HEK293 (cell line): Measurements from ENCODE around the gene KLHDC7B.

ENCODE experiments used
- BCL11A ChIP-seq: fragments of 450-650 bp; formaldehyde crosslinking; IDR thresholded peaks from 2 replicates; pipeline ENCODE4 v1.5.1; 2016; ENCODE audit warnings: low read depth, missing biosample characterization, missing genetic modification characterization
- BCL11B ChIP-seq: fragments of 450-650 bp; formaldehyde crosslinking; IDR thresholded peaks from 2 replicates; pipeline ENCODE4 v1.5.1; 2016; ENCODE audit warnings: low read depth, missing biosample characterization, missing genetic modification characterization
- GLIS2 ChIP-seq: fragments of 450-650 bp; formaldehyde crosslinking; IDR thresholded peaks from 2 replicates; pipeline ENCODE4 v1.5.1; 2016; ENCODE audit warnings: missing biosample characterization, missing genetic modification characterization
- IKZF3 ChIP-seq: fragments of 450-650 bp; IDR thresholded peaks from 2 replicates; pipeline ENCODE4 v1.5.0; 2018; ENCODE audit warnings: missing biosample characterization, mild to moderate bottlenecking, missing genetic modification characterization, moderate library complexity
- KLF10 ChIP-seq: fragments of 450-650 bp; IDR thresholded peaks from 2 replicates; pipeline ENCODE4 v1.5.1; 2018; ENCODE audit warnings: missing biosample characterization, mild to moderate bottlenecking, missing genetic modification characterization
- KLF9 ChIP-seq: fragments of 450-650 bp; formaldehyde crosslinking; IDR thresholded peaks from 2 replicates; pipeline ENCODE4 v1.5.1; 2016; ENCODE audit warnings: missing biosample characterization, missing genetic modification characterization, low read depth
- SP2 ChIP-seq: fragments of 450-650 bp; formaldehyde crosslinking; IDR thresholded peaks from 2 replicates; pipeline ENCODE4 v1.5.1; 2016; ENCODE audit warnings: missing biosample characterization, missing genetic modification characterization
- ZBTB17 ChIP-seq: fragments of 450-650 bp; formaldehyde crosslinking; IDR thresholded peaks from 2 replicates; pipeline ENCODE4 v1.5.1; 2016; ENCODE audit warnings: missing biosample characterization, missing genetic modification characterization
- ZBTB48 ChIP-seq: fragments of 450-650 bp; formaldehyde crosslinking; IDR thresholded peaks from 2 replicates; pipeline ENCODE4 v1.5.1; 2016; ENCODE audit warnings: missing biosample characterization, missing genetic modification characterization
- ZNF133 ChIP-seq: fragments of 450-650 bp; formaldehyde crosslinking; IDR thresholded peaks from 2 replicates; pipeline ENCODE4 v1.5.1; 2016; ENCODE audit warnings: missing biosample characterization, missing genetic modification characterization
- ZNF324 ChIP-seq: fragments of 450-650 bp; formaldehyde crosslinking; IDR thresholded peaks from 2 replicates; pipeline ENCODE4 v1.5.1; 2016; ENCODE audit warnings: missing biosample characterization, missing genetic modification characterization
- ZNF341 ChIP-seq: fragments of 450-650 bp; formaldehyde crosslinking; IDR thresholded peaks from 2 replicates; pipeline ENCODE4; 2016; ENCODE audit warnings: low read depth, missing biosample characterization, missing genetic modification characterization
- ZNF366 ChIP-seq: fragments of 450-650 bp; formaldehyde crosslinking; conservative IDR thresholded peaks from 2 replicates; pipeline ENCODE4 v1.5.1; 2016; ENCODE audit warnings: missing biosample characterization, missing genetic modification characterization
- ZNF391 ChIP-seq: fragments of 450-650 bp; formaldehyde crosslinking; IDR thresholded peaks from 2 replicates; pipeline ENCODE4 v1.5.1; 2016; ENCODE audit warnings: low read depth, missing biosample characterization, missing genetic modification characterization, borderline replicate concordance
- ZNF560 ChIP-seq: fragments of 450-650 bp; formaldehyde crosslinking; IDR thresholded peaks from 2 replicates; pipeline ENCODE4 v1.5.1; 2017; ENCODE audit warnings: missing biosample characterization, missing genetic modification characterization, borderline replicate concordance
- ZNF561 ChIP-seq: fragments of 450-650 bp; IDR thresholded peaks from 2 replicates; pipeline ENCODE4 v1.5.1; 2018; ENCODE audit warnings: missing biosample characterization, missing genetic modification characterization, borderline replicate concordance
- ZNF610 ChIP-seq: fragments of 450-650 bp; formaldehyde crosslinking; IDR thresholded peaks from 2 replicates; pipeline ENCODE4 v1.5.1; 2016; ENCODE audit warnings: missing biosample characterization, missing genetic modification characterization, borderline replicate concordance
- ZNF658 ChIP-seq: fragments of 450-650 bp; formaldehyde crosslinking; IDR thresholded peaks from 2 replicates; pipeline ENCODE4; 2016; ENCODE audit warnings: missing biosample characterization, missing genetic modification characterization
- ZNF76 ChIP-seq: fragments of 450-650 bp; formaldehyde crosslinking; IDR thresholded peaks from 2 replicates; pipeline ENCODE4; 2016; ENCODE audit warnings: low read depth, missing biosample characterization, missing genetic modification characterization, borderline replicate concordance
- ZNF777 ChIP-seq: fragments of 450-650 bp; formaldehyde crosslinking; IDR thresholded peaks from 2 replicates; pipeline ENCODE4 v1.5.1; 2017; ENCODE audit warnings: missing biosample characterization, missing genetic modification characterization, borderline replicate concordance
- TF ChIP-seq, protein P1 (sequence below): fragments of 450-650 bp; formaldehyde crosslinking; IDR thresholded peaks from 2 replicates; pipeline ENCODE4 v1.5.1; 2016; ENCODE audit warnings: missing biosample characterization, missing genetic modification characterization, borderline replicate concordance
- TF ChIP-seq, protein P2 (sequence below): fragments of 450-650 bp; formaldehyde crosslinking; IDR thresholded peaks from 2 replicates; pipeline ENCODE4 v1.5.1; 2016; ENCODE audit warnings: missing biosample characterization, missing genetic modification characterization
- TF ChIP-seq, protein P3 (sequence below): fragments of 450-650 bp; formaldehyde crosslinking; IDR thresholded peaks from 2 replicates; pipeline ENCODE4 v1.5.1; 2017; ENCODE audit warnings: missing biosample characterization, mild to moderate bottlenecking, missing genetic modification characterization, moderate library complexity
- TF ChIP-seq, protein P4 (sequence below): fragments of 450-650 bp; formaldehyde crosslinking; optimal IDR thresholded peaks from 2 replicates; pipeline ENCODE3; 2016; ENCODE audit warnings: missing biosample characterization, mild to moderate bottlenecking, missing genetic modification characterization

KLHDC7B gene

GRCh38 chr22:50562523-50563412 is 17.1 kb downstream of the KLHDC7B start, which contains the start of gene SYCE3 (continued):
- TF ChIP-seq ZNF391, result no peak
- no peak for TF ChIP-seq ZNF133
- no peak for TF ChIP-seq ZBTB48 (tag by site-specific recombination)
- TF ChIP-seq ZNF658 (tag by site-specific recombination), result no peak
- TF ChIP-seq, protein P1, sequence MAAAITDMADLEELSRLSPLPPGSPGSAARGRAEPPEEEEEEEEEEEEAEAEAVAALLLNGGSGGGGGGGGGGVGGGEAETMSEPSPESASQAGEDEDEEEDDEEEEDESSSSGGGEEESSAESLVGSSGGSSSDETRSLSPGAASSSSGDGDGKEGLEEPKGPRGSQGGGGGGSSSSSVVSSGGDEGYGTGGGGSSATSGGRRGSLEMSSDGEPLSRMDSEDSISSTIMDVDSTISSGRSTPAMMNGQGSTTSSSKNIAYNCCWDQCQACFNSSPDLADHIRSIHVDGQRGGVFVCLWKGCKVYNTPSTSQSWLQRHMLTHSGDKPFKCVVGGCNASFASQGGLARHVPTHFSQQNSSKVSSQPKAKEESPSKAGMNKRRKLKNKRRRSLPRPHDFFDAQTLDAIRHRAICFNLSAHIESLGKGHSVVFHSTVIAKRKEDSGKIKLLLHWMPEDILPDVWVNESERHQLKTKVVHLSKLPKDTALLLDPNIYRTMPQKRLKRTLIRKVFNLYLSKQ (tag by site-specific recombination), result no peak
- TF ChIP-seq ZNF560 (tag by site-specific recombination), result no peak
- TF ChIP-seq ZNF324 (tag by site-specific recombination), result peak; percentile 61; the same call in 1 of the 2 replicates
- peak; percentile 96 for TF ChIP-seq SP2 (tag by site-specific recombination)
- peak; percentile 98 for TF ChIP-seq GLIS2 (tag by site-specific recombination)
- peak; percentile 73; the same call in 1 of the 2 replicates for TF ChIP-seq BCL11B (tag by site-specific recombination)
- TF ChIP-seq KLF10 (tag by site-specific recombination), result no peak; the same call in 1 of the 2 replicates
- TF ChIP-seq ZNF777 (tag by site-specific recombination), result no peak
- TF ChIP-seq BCL11A (tag by site-specific recombination), result peak; percentile 57; the same call in 1 of the 2 replicates
- TF ChIP-seq, protein P2, sequence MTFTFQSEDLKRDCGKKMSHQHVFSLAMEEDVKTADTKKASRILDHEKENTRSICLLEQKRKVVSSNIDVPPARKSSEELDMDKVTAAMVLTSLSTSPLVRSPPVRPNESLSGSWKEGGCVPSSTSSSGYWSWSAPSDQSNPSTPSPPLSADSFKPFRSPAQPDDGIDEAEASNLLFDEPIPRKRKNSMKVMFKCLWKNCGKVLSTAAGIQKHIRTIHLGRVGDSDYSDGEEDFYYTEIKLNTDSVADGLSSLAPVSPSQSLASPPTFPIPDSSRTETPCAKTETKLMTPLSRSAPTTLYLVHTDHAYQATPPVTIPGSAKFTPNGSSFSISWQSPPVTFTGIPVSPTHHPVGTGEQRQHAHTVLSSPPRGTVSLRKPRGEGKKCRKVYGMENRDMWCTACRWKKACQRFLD, result no peak
- no peak for TF ChIP-seq IKZF3 (tag by site-specific recombination)
- no peak for TF ChIP-seq ZNF610
- no peak for TF ChIP-seq ZNF561
- TF ChIP-seq, protein P3, sequence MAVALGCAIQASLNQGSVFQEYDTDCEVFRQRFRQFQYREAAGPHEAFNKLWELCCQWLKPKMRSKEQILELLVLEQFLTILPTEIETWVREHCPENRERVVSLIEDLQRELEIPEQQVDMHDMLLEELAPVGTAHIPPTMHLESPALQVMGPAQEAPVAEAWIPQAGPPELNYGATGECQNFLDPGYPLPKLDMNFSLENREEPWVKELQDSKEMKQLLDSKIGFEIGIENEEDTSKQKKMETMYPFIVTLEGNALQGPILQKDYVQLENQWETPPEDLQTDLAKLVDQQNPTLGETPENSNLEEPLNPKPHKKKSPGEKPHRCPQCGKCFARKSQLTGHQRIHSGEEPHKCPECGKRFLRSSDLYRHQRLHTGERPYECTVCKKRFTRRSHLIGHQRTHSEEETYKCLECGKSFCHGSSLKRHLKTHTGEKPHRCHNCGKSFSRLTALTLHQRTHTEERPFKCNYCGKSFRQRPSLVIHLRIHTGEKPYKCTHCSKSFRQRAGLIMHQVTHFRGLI (tag by site-specific recombination), result peak; percentile 75
- TF ChIP-seq ZBTB17, result peak; percentile 43; the same call in 1 of the 2 replicates
- TF ChIP-seq, protein P4, sequence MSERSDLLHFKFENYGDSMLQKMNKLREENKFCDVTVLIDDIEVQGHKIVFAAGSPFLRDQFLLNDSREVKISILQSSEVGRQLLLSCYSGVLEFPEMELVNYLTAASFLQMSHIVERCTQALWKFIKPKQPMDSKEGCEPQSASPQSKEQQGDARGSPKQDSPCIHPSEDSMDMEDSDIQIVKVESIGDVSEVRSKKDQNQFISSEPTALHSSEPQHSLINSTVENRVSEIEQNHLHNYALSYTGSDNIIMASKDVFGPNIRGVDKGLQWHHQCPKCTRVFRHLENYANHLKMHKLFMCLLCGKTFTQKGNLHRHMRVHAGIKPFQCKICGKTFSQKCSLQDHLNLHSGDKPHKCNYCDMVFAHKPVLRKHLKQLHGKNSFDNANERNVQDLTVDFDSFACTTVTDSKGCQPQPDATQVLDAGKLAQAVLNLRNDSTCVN, result peak; percentile 79
- peak; percentile 95 for TF ChIP-seq KLF9 (tag by site-specific recombination)
- TF ChIP-seq ZNF366 (tag by site-specific recombination), result no peak
- peak; percentile 19; the same call in 1 of the 2 replicates for TF ChIP-seq ZNF341
- TF ChIP-seq ZNF76 (tag by site-specific recombination), result peak; percentile 70; the same call in 1 of the 2 replicates
